GM12874 (cell line): ENCODE data around the gene SLU7.

Experiments used
- CTCF ChIP-seq: IDR thresholded peaks from 2 replicates; pipeline ENCODE4 v1.5.1; 2011; ENCODE audit warnings: low read depth, mild to moderate bottlenecking, control low read depth, low read length, moderate library complexity; ENCODE audit not compliant: insufficient read depth

Gene SLU7

GRCh38 chr5:160356550-160357347 lies 62.1 kb downstream of the SLU7 start:
- no peak for TF ChIP-seq CTCF

- TF ChIP-seq CTCF = no peak
Measured at GRCh38 chr5:160354666-160355065, 64.2 kb downstream of the SLU7 start.

GRCh38 chr5:160353379-160353778 lies 65.5 kb downstream of the SLU7 start:
- no peak for TF ChIP-seq CTCF

- TF ChIP-seq CTCF = no peak
Measured at GRCh38 chr5:160352308-160352707, 66.6 kb downstream of the SLU7 start.
